GM06990 (cell line): ENCODE results near the gene TMEFF2.
A peak's percentile ranks its signal among the peaks of the same experiment; 100 is the strongest.

Experiments used
- DNase-seq: peaks from one replicate; pipeline ENCODE4 v3.0.0-alpha.2; 2011; ENCODE audit not compliant: insufficient read length; ENCODE audit errors: extremely low read depth
- H3K27me3 ChIP-seq: replicated peaks from 2 replicates; pipeline ENCODE4 v1.6.0; 2011; ENCODE audit warnings: low read length; ENCODE audit not compliant: control insufficient read depth, insufficient read depth
- H3K36me3 ChIP-seq: 2 replicates; pipeline ENCODE4 v1.5.1; 2011; ENCODE audit warnings: low read length; ENCODE audit not compliant: control insufficient read depth, insufficient read depth
- H3K4me3 ChIP-seq: replicated peaks from 2 replicates; pipeline ENCODE4 v1.5.1; 2011; ENCODE audit warnings: low read depth, mild to moderate bottlenecking, control low read depth, low read length
- TF ChIP-seq, protein P1 (sequence below): IDR thresholded peaks from 2 replicates; pipeline ENCODE4 v1.5.1; 2011; ENCODE audit warnings: low read length, control low read depth, mild to moderate bottlenecking, inconsistent platforms; ENCODE audit not compliant: insufficient read depth, poor library complexity, severe bottlenecking

Gene TMEFF2

DNA sequence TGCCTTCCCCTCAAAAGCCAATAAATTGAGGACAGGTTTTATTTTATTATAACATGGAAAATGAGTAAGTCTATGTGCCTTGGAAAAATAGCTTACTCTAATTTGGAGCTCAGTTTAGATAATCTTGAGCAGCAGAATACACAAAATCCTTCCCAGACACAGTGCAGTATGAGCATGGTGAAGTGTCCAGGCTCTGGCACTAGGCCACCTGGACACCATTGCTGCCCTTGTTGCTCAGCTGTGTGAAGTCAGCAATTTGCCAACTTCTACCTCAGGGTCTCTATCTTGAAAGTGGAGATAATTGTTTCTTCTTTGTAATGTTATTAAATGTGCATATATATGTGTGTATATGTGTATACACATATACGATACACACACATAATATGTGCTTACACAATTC is 242.9 kb downstream of the TMEFF2 start:
- no peak for DNase-seq
- no peaks in the 10 kb centered on the region for H3K27me3 ChIP-seq
- TF ChIP-seq, protein P1, sequence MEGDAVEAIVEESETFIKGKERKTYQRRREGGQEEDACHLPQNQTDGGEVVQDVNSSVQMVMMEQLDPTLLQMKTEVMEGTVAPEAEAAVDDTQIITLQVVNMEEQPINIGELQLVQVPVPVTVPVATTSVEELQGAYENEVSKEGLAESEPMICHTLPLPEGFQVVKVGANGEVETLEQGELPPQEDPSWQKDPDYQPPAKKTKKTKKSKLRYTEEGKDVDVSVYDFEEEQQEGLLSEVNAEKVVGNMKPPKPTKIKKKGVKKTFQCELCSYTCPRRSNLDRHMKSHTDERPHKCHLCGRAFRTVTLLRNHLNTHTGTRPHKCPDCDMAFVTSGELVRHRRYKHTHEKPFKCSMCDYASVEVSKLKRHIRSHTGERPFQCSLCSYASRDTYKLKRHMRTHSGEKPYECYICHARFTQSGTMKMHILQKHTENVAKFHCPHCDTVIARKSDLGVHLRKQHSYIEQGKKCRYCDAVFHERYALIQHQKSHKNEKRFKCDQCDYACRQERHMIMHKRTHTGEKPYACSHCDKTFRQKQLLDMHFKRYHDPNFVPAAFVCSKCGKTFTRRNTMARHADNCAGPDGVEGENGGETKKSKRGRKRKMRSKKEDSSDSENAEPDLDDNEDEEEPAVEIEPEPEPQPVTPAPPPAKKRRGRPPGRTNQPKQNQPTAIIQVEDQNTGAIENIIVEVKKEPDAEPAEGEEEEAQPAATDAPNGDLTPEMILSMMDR: no peak
- no peaks in the 10 kb centered on the region for H3K36me3 ChIP-seq
- H3K4me3 ChIP-seq: no peak overlapping the region

DNA sequence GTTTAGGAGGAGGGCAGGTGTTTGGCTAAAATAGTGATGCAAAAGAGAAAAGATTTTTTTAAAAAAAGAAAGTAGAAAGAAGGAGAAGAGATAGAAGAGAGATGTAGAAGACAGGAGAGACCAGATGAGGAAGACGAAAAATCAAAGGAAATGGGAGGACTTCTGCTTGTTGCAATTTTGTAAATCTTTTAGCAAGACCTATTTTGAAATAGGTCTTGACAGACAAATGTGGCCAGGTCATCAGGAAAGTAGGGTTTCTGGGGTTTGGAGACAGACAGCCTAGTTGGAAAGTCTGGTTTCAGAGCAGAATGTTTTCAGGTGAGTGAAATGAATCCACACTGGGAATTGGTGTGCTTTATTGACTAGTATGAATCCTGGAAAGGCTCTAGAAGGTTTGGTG is 243.4 kb downstream of the TMEFF2 start:
- Histone ChIP-seq H3K4me3 (no peak overlapping the region), H3K27me3 (no peaks in the 10 kb centered on the region), H3K36me3 (no peaks in the 10 kb centered on the region)
- DNase-seq: no peak
- TF ChIP-seq, protein P1: no peak

DNA sequence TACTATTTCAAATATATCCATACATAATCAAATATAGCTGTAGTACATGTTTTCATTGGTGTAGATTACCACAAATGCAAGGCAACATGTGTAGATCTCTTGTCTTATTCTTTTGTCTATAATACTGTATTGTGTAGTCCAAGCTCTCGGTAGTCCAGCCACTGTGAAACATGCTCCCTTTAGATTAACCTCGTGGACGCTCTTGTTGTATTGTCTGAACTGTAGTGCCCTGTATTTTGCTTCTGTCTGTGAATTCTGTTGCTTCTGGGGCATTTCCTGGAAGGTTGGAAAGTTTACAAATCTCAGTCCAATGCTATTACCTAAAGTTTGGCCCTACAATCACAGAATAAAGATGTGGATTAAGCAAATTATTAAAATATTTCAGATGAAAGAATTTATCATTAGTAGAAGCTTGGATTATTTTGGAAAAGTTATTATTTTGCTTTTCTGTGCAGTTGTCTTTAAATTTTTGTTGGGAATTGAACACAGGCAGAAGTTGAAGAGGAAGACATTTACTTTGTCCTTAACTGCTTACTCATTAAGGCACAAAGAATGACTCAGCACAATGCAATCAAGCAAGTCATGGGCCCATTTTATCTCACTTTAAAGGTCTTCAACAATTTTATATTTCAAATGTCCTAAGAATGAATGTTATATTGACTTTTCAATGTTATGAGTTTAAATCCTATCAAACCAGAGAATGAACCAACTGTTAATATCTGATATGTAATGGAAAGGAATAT is 244.4 kb downstream of the TMEFF2 start:
- TF ChIP-seq, protein P1: no peak
- no peak for DNase-seq
- H3K27me3 ChIP-seq: no peaks in the 10 kb centered on the region
- no peaks in the 10 kb centered on the region for H3K36me3 ChIP-seq
- no peak overlapping the region for H3K4me3 ChIP-seq

DNA sequence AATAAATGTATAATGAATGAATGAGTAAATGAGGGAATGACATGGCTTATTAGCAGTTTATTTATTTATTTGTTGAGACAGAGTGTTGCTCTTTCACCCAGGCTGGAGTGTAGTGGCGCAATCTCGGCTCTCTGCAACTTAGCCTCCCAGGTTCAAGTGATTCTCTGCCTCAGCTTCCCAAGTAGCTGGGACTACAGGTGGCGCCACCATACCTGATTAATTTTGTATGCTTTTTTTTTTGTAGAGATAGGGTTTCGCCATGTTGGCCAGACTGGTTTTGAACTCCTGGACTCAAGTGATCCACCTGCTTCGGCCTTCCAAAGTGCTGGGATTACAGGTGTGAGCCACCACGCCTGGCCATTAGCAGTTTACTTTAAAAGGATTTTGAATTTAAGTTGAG is 247.5 kb downstream of the TMEFF2 start:
- TF ChIP-seq, protein P1: peak; percentile 7
- H3K4me3 ChIP-seq: no peak overlapping the region
- no peaks in the 10 kb centered on the region for H3K36me3 ChIP-seq
- H3K27me3 ChIP-seq: no peaks in the 10 kb centered on the region
- no peak for DNase-seq

DNA sequence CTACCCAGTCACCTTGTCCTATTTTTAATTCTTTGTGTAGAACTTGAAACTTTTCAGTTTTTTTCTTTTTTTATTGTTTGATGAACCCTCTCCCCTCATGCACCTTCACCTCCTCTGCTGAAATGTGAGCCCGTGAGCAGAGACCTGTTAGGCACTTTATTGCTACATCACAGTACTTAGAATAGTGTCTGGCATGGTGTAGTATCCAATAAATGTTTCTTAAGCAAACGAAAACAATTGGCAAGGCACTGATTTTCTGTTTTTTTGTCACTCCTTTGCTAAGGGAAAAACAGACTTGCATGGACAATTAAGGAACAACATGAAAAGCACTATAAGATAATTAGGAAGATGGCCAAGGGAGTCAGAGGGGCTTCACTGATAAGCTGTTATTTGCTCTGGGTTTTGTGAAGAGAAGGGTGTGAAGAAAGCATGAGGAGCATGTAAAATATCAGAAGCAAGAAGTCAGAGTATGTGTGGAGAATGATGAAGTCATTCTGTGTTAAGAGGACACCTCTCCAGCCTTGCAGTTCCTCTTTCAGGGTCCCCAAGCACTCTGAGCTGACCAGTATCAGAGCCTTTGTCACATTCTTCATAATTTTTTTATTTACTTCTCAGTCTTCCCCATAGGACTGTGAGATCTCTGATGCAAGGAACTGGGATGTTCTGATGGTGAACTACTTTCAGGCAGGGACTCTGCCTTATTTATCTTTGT is 248.1 kb downstream of the TMEFF2 start:
- Histone ChIP-seq H3K36me3 (no peaks in the 10 kb centered on the region), H3K27me3 (no peaks in the 10 kb centered on the region), H3K4me3 (no peak overlapping the region)
- DNase-seq: no peak
- TF ChIP-seq, protein P1: no peak
